ENCODE results near the gene TBC1D3B. TPM values are rescaled to one million over a fixed set of nuclear protein-coding genes. Genes with fewer than 3 reads are reported as not detected.

TBC1D3B gene
- total and polyA plus RNA-seq, 2 donors (not counting 3 experiments of a cell fraction or from before 2014, with no cell fraction given): 0.81 to 3.3 TPM

- no peak overlapping the region for H3K27ac ChIP-seq (ENCODE audit: insufficient read depth, low read depth, low read length)
- H3K79me2 ChIP-seq (ENCODE audit: control insufficient read depth, insufficient read depth, low read length): no peaks in the 10 kb centered on the region
- H3K4me1 ChIP-seq (ENCODE audit: control insufficient read depth, extremely low read depth, insufficient read depth, low read length): no peaks in the 10 kb centered on the region
- H3K9me1 ChIP-seq (replicated peaks; ENCODE audit: control insufficient read depth, extremely low read depth, insufficient read depth, low read length): no peaks in the 10 kb centered on the region
- H3K4me2 ChIP-seq (ENCODE audit: insufficient read depth, low read length): no peak overlapping the region
- no peak overlapping the region for H3K9ac ChIP-seq (replicated peaks; ENCODE audit: extremely low read depth, insufficient read depth, low read length)
- BruUV-seq (replicated peaks): no TSS peak
- TF ChIP-seq FOS (IDR thresholded peaks at IDR 0.05; ENCODE audit: borderline replicate concordance, insufficient read depth, low read length) (no peak), GATA2 (IDR thresholded peaks at IDR 0.05; ENCODE audit: insufficient read depth, insufficient read length, low read depth, low read length) (no peak), JUN (IDR thresholded peaks at IDR 0.05; ENCODE audit: borderline replicate concordance, insufficient read depth, insufficient read length, low read depth) (no peak)
- H3K27me3 ChIP-seq (ENCODE audit: control insufficient read depth in 2 of 2, insufficient read depth in 2 of 2, low read length in 2 of 2): peaks cover 0 to 3% of the 10 kb centered on the region in 2 experiments
- POLR2A ChIA-PET: no interaction called here
- FAIRE-seq (no peak), DNase-seq (ENCODE audit: low read depth, low spot score) (no peak)
- dilution Hi-C loops (cut with MboI; ENCODE audit: extremely low pct_ligation_motif_present, low sequenced_read_pairs): no loop called here
- intact Hi-C loops (cut with micrococcal nuclease): no loop called here
- H3K9me3 ChIP-seq (replicated peaks; ENCODE audit: control insufficient read depth, insufficient read depth, low read length): no peaks in the 10 kb centered on the region
- no peaks in the 10 kb centered on the region for H3K36me3 ChIP-seq (ENCODE audit: control insufficient read depth in 2 of 2, extremely low read depth in 1 of 2, insufficient read depth in 2 of 2, low read length in 2 of 2)
- H4K20me1 ChIP-seq (replicated peaks; ENCODE audit: control insufficient read depth, extremely low read depth, insufficient read depth, low read length): no peaks in the 10 kb centered on the region
- CTCF ChIA-PET: interaction anchor here (1.5 kb wide), 1 partner anchor 173 kb away, joined by 5 read pairs; no protein-coding TSS in a partner anchor
- no peak overlapping the region for H3K4me3 ChIP-seq (replicated peaks in 1 of 3; ENCODE audit: insufficient read depth in 1 of 3, low read depth in 1 of 3, low read length in 3 of 3)
- no peak overlapping the region for H2AFZ ChIP-seq (ENCODE audit: low read depth, low read length)
Observed at GRCh38 chr17:36142806-36143205, 33.6 kb downstream of the TBC1D3B start.

GRCh38 chr17:36142235-36142634, 34.2 kb downstream of the TBC1D3B start:
- no TSS peak for BruUV-seq (replicated peaks)
- H3K9me1 ChIP-seq (replicated peaks; ENCODE audit: control insufficient read depth, extremely low read depth, insufficient read depth, low read length): no peaks in the 10 kb centered on the region
- no peaks in the 10 kb centered on the region for H3K9me3 ChIP-seq (replicated peaks; ENCODE audit: control insufficient read depth, insufficient read depth, low read length)
- H3K27ac ChIP-seq (ENCODE audit: insufficient read depth, low read depth, low read length): no peak overlapping the region
- dilution Hi-C loops (cut with MboI; ENCODE audit: extremely low pct_ligation_motif_present, low sequenced_read_pairs): no loop called here
- POLR2A ChIA-PET: no interaction called here
- CTCF ChIA-PET: interaction anchor here (1.5 kb wide), 1 partner anchor 173 kb away, joined by 5 read pairs; no protein-coding TSS in a partner anchor
- no peaks in the 10 kb centered on the region for H4K20me1 ChIP-seq (replicated peaks; ENCODE audit: control insufficient read depth, extremely low read depth, insufficient read depth, low read length)
- no peaks in the 10 kb centered on the region for H3K36me3 ChIP-seq (ENCODE audit: control insufficient read depth in 2 of 2, extremely low read depth in 1 of 2, insufficient read depth in 2 of 2, low read length in 2 of 2)
- no peak for DNase-seq (ENCODE audit: low read depth, low spot score)
- peaks cover 2 to 3% of the 10 kb centered on the region in 2 experiments for H3K27me3 ChIP-seq (ENCODE audit: control insufficient read depth in 2 of 2, insufficient read depth in 2 of 2, low read length in 2 of 2)
- intact Hi-C loops (cut with micrococcal nuclease): no loop called here
- FAIRE-seq: no peak
- no peak overlapping the region for H3K4me2 ChIP-seq (ENCODE audit: insufficient read depth, low read length)
- H3K4me1 ChIP-seq (ENCODE audit: control insufficient read depth, extremely low read depth, insufficient read depth, low read length): no peaks in the 10 kb centered on the region
- H3K9ac ChIP-seq (replicated peaks; ENCODE audit: extremely low read depth, insufficient read depth, low read length): no peak overlapping the region
- H3K79me2 ChIP-seq (ENCODE audit: control insufficient read depth, insufficient read depth, low read length): no peaks in the 10 kb centered on the region
- H2AFZ ChIP-seq (ENCODE audit: low read depth, low read length): no peak overlapping the region
- TF ChIP-seq FOS (IDR thresholded peaks at IDR 0.05; ENCODE audit: borderline replicate concordance, insufficient read depth, low read length) (no peak), JUN (IDR thresholded peaks at IDR 0.05; ENCODE audit: borderline replicate concordance, insufficient read depth, insufficient read length, low read depth) (no peak)
- TF ChIP-seq, protein P1, sequence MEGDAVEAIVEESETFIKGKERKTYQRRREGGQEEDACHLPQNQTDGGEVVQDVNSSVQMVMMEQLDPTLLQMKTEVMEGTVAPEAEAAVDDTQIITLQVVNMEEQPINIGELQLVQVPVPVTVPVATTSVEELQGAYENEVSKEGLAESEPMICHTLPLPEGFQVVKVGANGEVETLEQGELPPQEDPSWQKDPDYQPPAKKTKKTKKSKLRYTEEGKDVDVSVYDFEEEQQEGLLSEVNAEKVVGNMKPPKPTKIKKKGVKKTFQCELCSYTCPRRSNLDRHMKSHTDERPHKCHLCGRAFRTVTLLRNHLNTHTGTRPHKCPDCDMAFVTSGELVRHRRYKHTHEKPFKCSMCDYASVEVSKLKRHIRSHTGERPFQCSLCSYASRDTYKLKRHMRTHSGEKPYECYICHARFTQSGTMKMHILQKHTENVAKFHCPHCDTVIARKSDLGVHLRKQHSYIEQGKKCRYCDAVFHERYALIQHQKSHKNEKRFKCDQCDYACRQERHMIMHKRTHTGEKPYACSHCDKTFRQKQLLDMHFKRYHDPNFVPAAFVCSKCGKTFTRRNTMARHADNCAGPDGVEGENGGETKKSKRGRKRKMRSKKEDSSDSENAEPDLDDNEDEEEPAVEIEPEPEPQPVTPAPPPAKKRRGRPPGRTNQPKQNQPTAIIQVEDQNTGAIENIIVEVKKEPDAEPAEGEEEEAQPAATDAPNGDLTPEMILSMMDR (IDR thresholded peaks at IDR 0.05; ENCODE audit: extremely low read depth in 1 of 2, insufficient read depth in 1 of 2, low read depth in 1 of 2, low read length in 2 of 2): no peak
- H3K4me3 ChIP-seq (replicated peaks in 1 of 3; ENCODE audit: insufficient read depth in 1 of 3, low read depth in 1 of 3, low read length in 3 of 3): no peak overlapping the region

All from endothelial cell of umbilical vein (primary cell).